T-cell (primary cell): ENCODE data around the gene NAPSA. TPM values are rescaled to one million over a fixed set of nuclear protein-coding genes. Genes with fewer than 3 reads are reported as not detected.

ENCODE experiments used
- ATAC-seq, 4 experiments: fragments of 200-7000 bp in 3 of 4; fragments of 150-1000 bp in 1 of 4; cut with Tn5 transposase; replicated peaks in 1 of 4; 1 replicate in 3 of 4; 2 replicates in 1 of 4; pipeline ENCODE4 v1.10.0; 2021; ENCODE audit warnings: moderate library complexity in 3 of 4, mild to moderate bottlenecking in 2 of 4, moderate number of reproducible peaks in 1 of 4
- CTCF ChIA-PET, 2 donors: fragments of 300-600 bp; sonication (Branson Sonifier 250); formaldehyde crosslinking; loops; one replicate each; lab custom pipeline; 2022; ENCODE audit warnings: antibody characterized with exemption in 2 of 2; lab: Charles Lee
- POLR2A ChIA-PET, 2 donors: fragments of 300-600 bp; sonication (Branson Sonifier 250); formaldehyde crosslinking; loops; one replicate each; lab custom pipeline; 2022; ENCODE audit warnings: antibody characterized with exemption in 2 of 2; lab: Charles Lee
- DNase-seq, 35 experiments: peaks; one replicate each; pipeline versions ENCODE4 v3.0.0 to v3.0.0-alpha.2; 2013 to 2023
- H3K27ac ChIP-seq: one replicate; pipeline ENCODE4 v1.5.1; 2013; ENCODE audit warnings: low read length
- H3K27me3 ChIP-seq, 2 experiments: replicated peaks in 1 of 2; 1 replicate in 1 of 2; 2 replicates in 1 of 2; pipeline versions ENCODE4 v1.6.1 to v1.7.0; 2013; ENCODE audit warnings: low read length in 1 of 2, mixed read lengths in 1 of 2; ENCODE audit not compliant: control insufficient read depth in 2 of 2, insufficient read depth in 2 of 2; ENCODE audit errors: extremely low read depth in 1 of 2
- H3K36me3 ChIP-seq, 2 donors: 1 replicate in 1 of 2; 2 replicates in 1 of 2; pipeline versions ENCODE4 v1.6.1 to v1.7.0; 2013; ENCODE audit warnings: low read length in 1 of 2; ENCODE audit not compliant: control insufficient read depth in 2 of 2, insufficient read depth in 1 of 2; ENCODE audit errors: extremely low read depth in 1 of 2
- H3K4me1 ChIP-seq, 2 experiments: 1 replicate in 1 of 2; 2 replicates in 1 of 2; pipeline versions ENCODE4 v1.6.1 to v1.7.0; 2013; ENCODE audit warnings: low read length in 2 of 2, mixed read lengths in 1 of 2; ENCODE audit not compliant: insufficient read depth in 2 of 2, control insufficient read depth in 1 of 2; ENCODE audit errors: extremely low read depth in 1 of 2
- H3K4me3 ChIP-seq, 2 donors: 1 replicate in 1 of 2; 2 replicates in 1 of 2; pipeline versions ENCODE4 v1.5.1 to v1.7.0; 2013; ENCODE audit warnings: mild to moderate bottlenecking in 2 of 2, low read length in 1 of 2, moderate library complexity in 1 of 2; ENCODE audit not compliant: control insufficient read depth in 1 of 2; ENCODE audit errors: extremely low read depth in 1 of 2
- H3K9me3 ChIP-seq: 2 replicates; pipeline ENCODE4 v1.7.0; 2013
- H3K27ac Mint-ChIP-seq, 2 donors: one replicate each; pipeline ENCODE4 v1.8.0; 2020 to 2021; ENCODE audit warnings: mild to moderate bottlenecking in 2 of 2, mixed read lengths in 2 of 2
- H3K27me3 Mint-ChIP-seq, 2 donors: one replicate each; pipeline ENCODE4 v1.8.0; 2021 to 2022; ENCODE audit warnings: mixed read lengths in 2 of 2
- H3K36me3 Mint-ChIP-seq: one replicate; pipeline ENCODE4 v1.8.0; 2021; ENCODE audit warnings: mixed read lengths
- H3K4me1 Mint-ChIP-seq, 3 donors: one replicate each; pipeline ENCODE4 v1.8.0; 2020 to 2022; ENCODE audit warnings: mixed read lengths in 3 of 3, mild to moderate bottlenecking in 1 of 3
- H3K4me3 Mint-ChIP-seq, 3 donors: one replicate each; pipeline ENCODE4 v1.8.0; 2020 to 2022; ENCODE audit warnings: mild to moderate bottlenecking in 3 of 3, mixed read lengths in 3 of 3, moderate library complexity in 3 of 3
- H3K9me3 Mint-ChIP-seq, 3 donors: one replicate each; pipeline ENCODE4 v1.8.0; 2020 to 2022; ENCODE audit warnings: mixed read lengths in 3 of 3
- WGBS: methylation state at CpG from one replicate; pipeline ENCODE4 v1.1.5; 2013; ENCODE audit warnings: missing lambda C conversion rate; ENCODE audit not compliant: insufficient coverage; 5-methylcytosine and 5-hydroxymethylcytosine counted together
- total RNA-seq, 35 experiments: library from RNA in 6 of 35; stranded (reverse) in 6 of 35; fragments of 120-200 nt in 1 of 35; gene quantifications; one replicate each; pipeline versions ENCODE4 v1.2.1 to v1.2.4 and lab custom pipeline; 2013 to 2026

NAPSA gene
- total RNA-seq, 5 donors from 2014 or later (not counting 1 experiment from before 2014, with no cell fraction given): 2.6 to 7.1 (median 3.0) TPM

GRCh38 chr19:50327013-50327412, 38.4 kb downstream of the NAPSA start:
- CTCF ChIA-PET: no interaction called here
- DNase-seq (no peak), ATAC-seq (no peak)
- H3K27me3 ChIP-seq: peaks cover 8 to 80% of the 10 kb centered on the region in 2 experiments
- no peak overlapping the region for H3K27ac Mint-ChIP-seq
- no peaks in the 10 kb centered on the region for H3K36me3 ChIP-seq
- H3K4me3 ChIP-seq: no peak overlapping the region
- H3K4me1 ChIP-seq: peaks cover 2 to 62% of the 10 kb centered on the region in 2 experiments
- H3K27me3 Mint-ChIP-seq: peaks cover 42 to 51% of the 10 kb centered on the region in 2 donors
- peak overlapping the region in 2 of 3 donors; percentile 54 to 70 for H3K4me3 Mint-ChIP-seq
- peaks cover 41 to 56% (median 45%) of the 10 kb centered on the region in 3 donors for H3K4me1 Mint-ChIP-seq
- POLR2A ChIA-PET: no interaction called here
- 49% methylated on average over 4 of the region's 4 CpGs for WGBS
- peaks cover 4% of the 10 kb centered on the region for H3K36me3 Mint-ChIP-seq
- no peaks in the 10 kb centered on the region for H3K9me3 ChIP-seq
- H3K27ac ChIP-seq: no peak overlapping the region
- H3K9me3 Mint-ChIP-seq: peaks cover 3 to 10% (median 5%) of the 10 kb centered on the region in 3 donors

DNA sequence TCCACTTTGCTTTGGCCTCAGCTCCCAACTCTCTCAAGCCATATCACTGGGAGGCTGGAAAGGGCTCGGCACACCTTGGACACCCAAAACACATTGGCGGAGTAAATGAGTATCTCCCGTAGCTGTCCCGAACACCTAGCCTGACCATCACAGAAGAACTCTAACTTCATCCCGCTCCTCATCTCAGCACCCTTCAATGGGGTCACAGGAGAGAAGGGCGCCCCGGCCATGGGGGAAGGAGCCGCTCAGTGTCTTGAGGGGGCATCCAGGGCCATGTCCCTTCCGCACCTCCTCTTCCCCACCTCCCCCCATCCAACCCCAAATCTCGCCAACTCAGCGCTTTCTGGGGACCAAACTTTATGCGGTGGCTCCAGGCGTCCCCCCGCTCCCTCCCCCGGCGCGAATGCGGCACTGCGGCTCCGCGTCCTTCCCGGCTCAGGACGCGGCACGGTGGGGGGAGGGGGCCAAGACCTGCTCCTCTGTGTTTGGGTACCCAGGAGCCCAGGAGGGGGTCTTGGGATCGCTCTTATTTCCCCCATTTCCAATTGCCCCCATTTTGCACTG, 39.3 kb downstream of the NAPSA start:
- CTCF ChIA-PET: no interaction called here
- DNase-seq (no peak), ATAC-seq (no peak)
- Mint-ChIP-seq H3K27ac (no peak overlapping the region), H3K4me1 (peaks cover 34 to 47% (median 36%) of the 10 kb centered on the region in 3 donors), H3K9me3 (peaks cover 3 to 10% (median 5%) of the 10 kb centered on the region in 3 donors), H3K4me3 (peak overlapping the region in 1 of 3 donors; percentile 70), H3K27me3 (peaks cover 34 to 47% of the 10 kb centered on the region in 2 donors), H3K36me3 (peaks cover 4% of the 10 kb centered on the region)
- Histone ChIP-seq H3K9me3 (no peaks in the 10 kb centered on the region), H3K27me3 (peaks cover 8 to 75% of the 10 kb centered on the region in 2 experiments), H3K4me1 (peaks cover under 1 to 54% of the 10 kb centered on the region in 2 experiments), H3K4me3 (no peak overlapping the region), H3K36me3 (no peaks in the 10 kb centered on the region), H3K27ac (no peak overlapping the region)
- POLR2A ChIA-PET: interaction anchor here in 1 of 2 donors (0.7 kb wide), 1 partner anchor 146 kb away, joined by 5 read pairs; no protein-coding TSS in a partner anchor
- WGBS: 8% methylated on average over 13 of the region's 26 CpGs

DNA sequence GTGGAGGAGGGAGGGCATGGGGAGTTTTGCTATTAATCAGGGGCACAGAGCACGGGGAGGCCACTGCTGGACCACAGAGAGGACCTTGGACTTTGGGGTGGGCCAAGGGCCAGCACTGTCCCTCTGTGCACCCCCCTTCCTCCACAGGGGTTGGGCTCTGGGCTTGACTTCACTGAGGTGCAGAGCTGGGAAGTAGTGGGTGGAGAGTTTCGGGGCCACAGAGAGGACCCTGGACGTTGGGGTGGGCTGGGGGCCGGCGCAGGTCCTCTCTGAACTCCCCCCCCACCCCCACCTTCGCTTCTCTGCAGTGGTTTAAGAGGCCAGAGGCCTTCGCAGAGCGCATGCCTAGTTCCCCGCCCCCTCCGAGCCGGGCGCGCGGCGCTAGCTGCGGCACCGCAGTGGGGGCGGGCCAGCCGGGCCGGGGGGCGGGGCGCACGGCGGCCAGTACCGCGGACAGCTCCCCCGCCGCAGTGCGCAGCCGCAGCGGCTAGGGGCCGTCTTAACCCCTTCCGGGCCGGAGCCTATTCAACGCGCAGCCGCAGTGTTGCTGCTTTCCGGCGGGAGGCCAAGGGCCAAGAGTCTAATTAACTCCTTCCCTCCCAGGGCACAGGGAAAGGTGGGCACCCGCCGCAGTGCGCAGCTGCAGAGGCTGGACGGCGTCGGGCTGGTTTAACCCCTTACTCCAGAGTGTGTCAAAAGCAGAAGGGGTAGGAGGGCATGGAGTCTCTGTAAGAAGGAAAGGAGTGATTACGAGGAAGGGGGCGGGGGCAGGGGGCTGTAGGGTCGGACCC, 39.9 kb downstream of the NAPSA start:
- POLR2A ChIA-PET: interaction anchor here in 1 of 2 donors (0.7 kb wide), 1 partner anchor 147 kb away, joined by 5 read pairs; no protein-coding TSS in a partner anchor
- peaks cover 8 to 72% of the 10 kb centered on the region in 2 experiments for H3K27me3 ChIP-seq
- Mint-ChIP-seq H3K36me3 (peaks cover 4% of the 10 kb centered on the region), H3K4me3 (peak overlapping the region in 1 of 3 donors; percentile 33), H3K4me1 (peaks cover 30 to 43% (median 31%) of the 10 kb centered on the region in 3 donors), H3K9me3 (peaks cover 3 to 10% (median 5%) of the 10 kb centered on the region in 3 donors), H3K27me3 (peaks cover 29 to 48% of the 10 kb centered on the region in 2 donors), H3K27ac (no peak overlapping the region)
- DNase-seq (peak; percentile 30 to 84 (median 58)), ATAC-seq (peak; percentile 15 to 47 (median 27))
- no peak overlapping the region for H3K4me3 ChIP-seq
- H3K27ac ChIP-seq: no peak overlapping the region
- CTCF ChIA-PET: no interaction called here
- H3K4me1 ChIP-seq: peaks cover 0 to 47% of the 10 kb centered on the region in 2 experiments
- under 1% methylated on average over 22 of the region's 48 CpGs for WGBS
- no peaks in the 10 kb centered on the region for H3K36me3 ChIP-seq
- no peaks in the 10 kb centered on the region for H3K9me3 ChIP-seq

DNA sequence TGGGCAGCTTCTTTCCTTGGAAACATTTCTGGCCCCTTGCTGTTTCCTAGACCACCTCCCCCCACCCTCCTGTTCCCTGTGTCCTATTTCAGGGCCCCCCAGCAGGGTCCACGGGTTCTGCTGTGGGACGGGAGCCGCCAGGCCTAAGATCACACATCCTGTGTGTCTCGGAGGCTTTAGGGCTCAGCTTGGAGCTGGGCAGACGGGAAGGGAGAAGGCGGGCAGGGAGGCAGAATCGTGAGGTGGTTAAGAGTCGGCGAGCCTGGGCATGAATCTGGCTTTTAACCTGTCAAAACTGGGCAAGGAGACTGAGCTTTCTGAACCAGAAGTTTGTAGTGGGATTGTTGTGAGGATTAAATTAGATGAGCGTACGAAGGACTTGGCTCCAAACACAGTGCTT, 41.1 kb downstream of the NAPSA start:
- ChIA-PET POLR2A (no interaction called here), CTCF (no interaction called here)
- ATAC-seq (no peak), DNase-seq (no peak)
- no peaks in the 10 kb centered on the region for H3K9me3 ChIP-seq
- WGBS: 87% methylated on average over 10 of the region's 11 CpGs
- H3K9me3 Mint-ChIP-seq: peaks cover 0 to under 1% (median 0%) of the 10 kb centered on the region in 3 donors
- H3K36me3 Mint-ChIP-seq: no peaks in the 10 kb centered on the region
- H3K4me3 Mint-ChIP-seq: peak overlapping the region in 1 of 3 donors; percentile 2
- H3K27ac ChIP-seq: no peak overlapping the region
- peak overlapping the region in 1 of 2 donors; percentile 34 for H3K27ac Mint-ChIP-seq
- H3K4me1 ChIP-seq: peaks cover 0 to 35% of the 10 kb centered on the region in 2 experiments
- peaks cover 24 to 42% of the 10 kb centered on the region in 2 donors for H3K27me3 Mint-ChIP-seq
- peaks cover 18 to 31% (median 21%) of the 10 kb centered on the region in 3 donors for H3K4me1 Mint-ChIP-seq
- no peak overlapping the region for H3K4me3 ChIP-seq
- peaks cover 8 to 69% of the 10 kb centered on the region in 2 experiments for H3K27me3 ChIP-seq
- no peaks in the 10 kb centered on the region for H3K36me3 ChIP-seq

DNA sequence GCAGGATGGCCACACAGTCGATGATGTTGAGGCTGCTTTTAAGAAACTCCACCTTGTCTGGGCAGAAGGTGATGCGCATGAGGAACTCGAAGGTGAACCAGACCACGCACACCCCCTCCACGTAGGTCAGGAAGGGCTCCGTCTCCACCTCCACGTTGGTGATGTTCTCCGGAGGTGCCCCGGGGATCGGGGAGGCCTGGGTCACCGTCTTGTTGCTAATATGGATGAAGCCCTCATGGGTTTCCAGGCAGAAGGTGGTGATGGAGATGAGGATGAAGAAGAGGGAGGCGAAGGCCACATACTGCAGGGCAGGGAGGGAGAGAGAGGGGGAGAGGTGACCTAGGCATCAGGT, 41.7 kb downstream of the NAPSA start:
- CTCF ChIA-PET: no interaction called here

DNA sequence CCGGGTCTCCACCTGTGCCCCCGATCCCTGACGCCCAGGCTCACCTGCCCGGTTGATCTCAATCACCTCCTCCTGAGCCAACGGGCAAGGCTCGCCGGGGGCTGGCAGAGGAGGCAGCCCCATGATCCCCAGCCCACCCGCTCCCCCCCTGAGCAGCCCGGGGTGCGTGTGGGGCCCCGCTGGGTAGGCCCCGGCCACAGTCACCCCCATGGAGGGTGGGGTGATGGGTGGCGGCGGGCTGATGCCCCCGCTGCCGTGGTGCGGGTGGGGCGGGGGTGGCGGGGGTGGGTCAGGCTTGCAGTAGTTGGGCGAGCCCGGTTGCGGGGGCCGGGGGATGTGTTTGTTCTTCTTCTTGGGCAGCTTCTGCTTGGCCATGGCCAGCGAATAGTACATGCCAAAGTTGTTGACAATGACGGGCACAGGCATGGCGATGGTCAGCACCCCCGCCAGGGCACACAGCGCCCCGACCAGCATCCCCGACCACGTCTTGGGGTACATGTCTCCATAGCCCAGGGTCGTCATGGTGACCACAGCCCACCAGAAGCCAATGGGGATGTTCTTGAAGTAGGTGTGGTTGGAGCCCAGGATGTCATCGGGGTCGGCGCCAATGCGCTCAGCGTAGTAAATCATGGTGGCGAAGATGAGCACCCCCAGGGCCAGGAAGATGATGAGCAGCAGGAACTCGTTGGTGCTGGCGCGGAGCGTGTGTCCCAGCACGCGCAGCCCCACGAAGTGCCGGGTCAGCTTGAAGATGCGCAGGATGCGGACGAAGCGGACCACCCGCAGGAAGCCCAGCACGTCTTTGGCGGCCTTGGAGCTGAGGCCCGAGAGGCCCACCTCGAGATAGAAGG, 42.3 kb downstream of the NAPSA start:
- DNase-seq (no peak), ATAC-seq (no peak)
- no peaks in the 10 kb centered on the region for H3K9me3 Mint-ChIP-seq
- H3K4me3 Mint-ChIP-seq: no peak overlapping the region
- Histone ChIP-seq H3K36me3 (no peaks in the 10 kb centered on the region), H3K4me1 (peaks cover 0 to 29% of the 10 kb centered on the region in 2 experiments), H3K27ac (no peak overlapping the region), H3K9me3 (no peaks in the 10 kb centered on the region), H3K4me3 (no peak overlapping the region), H3K27me3 (peaks cover 8 to 66% of the 10 kb centered on the region in 2 experiments)
- ChIA-PET CTCF (no interaction called here), POLR2A (no interaction called here)
- H3K27me3 Mint-ChIP-seq: peaks cover 26 to 41% of the 10 kb centered on the region in 2 donors
- H3K4me1 Mint-ChIP-seq: peaks cover 16 to 28% (median 18%) of the 10 kb centered on the region in 3 donors
- H3K27ac Mint-ChIP-seq: no peak overlapping the region
- H3K36me3 Mint-ChIP-seq: no peaks in the 10 kb centered on the region
- WGBS: 94% methylated on average over 40 of the region's 55 CpGs

More for the DNA sequence above, 41.7 kb downstream of the NAPSA start:
- Histone ChIP-seq H3K27ac (no peak overlapping the region), H3K4me1 (peaks cover 0 to 32% of the 10 kb centered on the region in 2 experiments), H3K9me3 (no peaks in the 10 kb centered on the region), H3K27me3 (peaks cover 8 to 69% of the 10 kb centered on the region in 2 experiments), H3K36me3 (no peaks in the 10 kb centered on the region), H3K4me3 (no peak overlapping the region)
- Mint-ChIP-seq H3K36me3 (no peaks in the 10 kb centered on the region), H3K4me1 (peaks cover 16 to 28% (median 18%) of the 10 kb centered on the region in 3 donors), H3K27me3 (peaks cover 25 to 41% of the 10 kb centered on the region in 2 donors), H3K27ac (no peak overlapping the region), H3K9me3 (no peaks in the 10 kb centered on the region), H3K4me3 (no peak overlapping the region)
- ATAC-seq (no peak), DNase-seq (no peak)
- WGBS: 94% methylated on average over 6 of the region's 12 CpGs
- POLR2A ChIA-PET: no interaction called here
